ENCODE data around the gene LRRC14B. TPM values are rescaled to one million over a fixed set of nuclear protein-coding genes. Genes with fewer than 3 reads are reported as not detected.
"Not testable (repeated sequence)": the region's sequence is repeated elsewhere in the genome, so short reads cannot be mapped to it uniquely, and the experiment has no call there.

Gene LRRC14B
- total RNA-seq, 1 donor from 2014 or later, result not detected

- Mint-ChIP-seq H3K27me3 (peaks cover 11% of the 10 kb centered on the region), H3K27ac (no peak overlapping the region), H3K4me1 (no peaks in the 10 kb centered on the region), H3K36me3 (ENCODE audit: low read depth) (no peaks in the 10 kb centered on the region), H3K9me3 (no peaks in the 10 kb centered on the region), H3K4me3 (no peak overlapping the region)
- ChIA-PET POLR2A (no interaction called here), CTCF (no interaction called here)
- TF ChIP-seq CTCF (IDR thresholded peaks at IDR 0.05), result no peak
- ATAC-seq (ENCODE audit: low read depth) (no peak), DNase-seq (no peak)
- intact Hi-C loops (cut with micrococcal nuclease), result no loop called here
Measured at GRCh38 chr5:163841-164240, 27.5 kb upstream of the LRRC14B start.

GRCh38 chr5:164244-164643 is 27.1 kb upstream of the LRRC14B start:
- CTCF ChIA-PET, result no interaction called here
- intact Hi-C loops (cut with micrococcal nuclease), result no loop called here
- Mint-ChIP-seq H3K27ac (no peak overlapping the region), H3K27me3 (peaks cover 11% of the 10 kb centered on the region), H3K4me3 (no peak overlapping the region), H3K9me3 (no peaks in the 10 kb centered on the region), H3K36me3 (ENCODE audit: low read depth) (no peaks in the 10 kb centered on the region), H3K4me1 (no peaks in the 10 kb centered on the region)
- ATAC-seq (ENCODE audit: low read depth), result no peak
- POLR2A ChIA-PET, result no interaction called here
- no peak for DNase-seq
- no peak for TF ChIP-seq CTCF (IDR thresholded peaks at IDR 0.05)

GRCh38 chr5:164783-165182 is 26.5 kb upstream of the LRRC14B start:
- POLR2A ChIA-PET; H3K36me3 Mint-ChIP-seq (ENCODE audit: low read depth); intact Hi-C loops (cut with micrococcal nuclease); H3K27me3 Mint-ChIP-seq; H3K27ac Mint-ChIP-seq; H3K4me1 Mint-ChIP-seq; DNase-seq; CTCF ChIA-PET; ATAC-seq (ENCODE audit: low read depth); H3K4me3 Mint-ChIP-seq; H3K9me3 Mint-ChIP-seq: not testable (repeated sequence)

GRCh38 chr5:166441-167372 is 24.6 kb upstream of the LRRC14B start:
- Mint-ChIP-seq H3K9me3 (no peaks in the 10 kb centered on the region), H3K36me3 (ENCODE audit: low read depth) (no peaks in the 10 kb centered on the region), H3K4me1 (no peaks in the 10 kb centered on the region), H3K27ac (no peak overlapping the region), H3K27me3 (no peaks in the 10 kb centered on the region), H3K4me3 (no peak overlapping the region)
- intact Hi-C loops (cut with micrococcal nuclease), result no loop called here
- ChIA-PET CTCF (no interaction called here), POLR2A (no interaction called here)
- ATAC-seq (ENCODE audit: low read depth) (no peak), DNase-seq (no peak)
- no peak for TF ChIP-seq CTCF (IDR thresholded peaks at IDR 0.05)

GRCh38 chr5:167511-167910 is 23.8 kb upstream of the LRRC14B start:
- ChIA-PET CTCF (no interaction called here), POLR2A (no interaction called here)
- no peaks in the 10 kb centered on the region for H3K36me3 Mint-ChIP-seq (ENCODE audit: low read depth)
- no peaks in the 10 kb centered on the region for H3K9me3 Mint-ChIP-seq
- no peaks in the 10 kb centered on the region for H3K4me1 Mint-ChIP-seq
- DNase-seq (no peak), ATAC-seq (ENCODE audit: low read depth) (no peak)
- TF ChIP-seq CTCF (IDR thresholded peaks at IDR 0.05), result no peak
- no peak overlapping the region for H3K27ac Mint-ChIP-seq
- intact Hi-C loops (cut with micrococcal nuclease), result no loop called here
- no peaks in the 10 kb centered on the region for H3K27me3 Mint-ChIP-seq
- H3K4me3 Mint-ChIP-seq, result no peak overlapping the region

Data from activated B cell treated with CpG ODN at 0.5 μM for 24 hours (primary cell).